ENCODE data around the gene LAS1L. TPM values are rescaled to one million over a fixed set of nuclear protein-coding genes. Genes with fewer than 3 reads are reported as not detected.
"Not testable (repeated sequence)": the region's sequence is repeated elsewhere in the genome, so short reads cannot be mapped to it uniquely, and the experiment has no call there.

The LAS1L gene
- 13.8 TPM for total RNA-seq

DNA sequence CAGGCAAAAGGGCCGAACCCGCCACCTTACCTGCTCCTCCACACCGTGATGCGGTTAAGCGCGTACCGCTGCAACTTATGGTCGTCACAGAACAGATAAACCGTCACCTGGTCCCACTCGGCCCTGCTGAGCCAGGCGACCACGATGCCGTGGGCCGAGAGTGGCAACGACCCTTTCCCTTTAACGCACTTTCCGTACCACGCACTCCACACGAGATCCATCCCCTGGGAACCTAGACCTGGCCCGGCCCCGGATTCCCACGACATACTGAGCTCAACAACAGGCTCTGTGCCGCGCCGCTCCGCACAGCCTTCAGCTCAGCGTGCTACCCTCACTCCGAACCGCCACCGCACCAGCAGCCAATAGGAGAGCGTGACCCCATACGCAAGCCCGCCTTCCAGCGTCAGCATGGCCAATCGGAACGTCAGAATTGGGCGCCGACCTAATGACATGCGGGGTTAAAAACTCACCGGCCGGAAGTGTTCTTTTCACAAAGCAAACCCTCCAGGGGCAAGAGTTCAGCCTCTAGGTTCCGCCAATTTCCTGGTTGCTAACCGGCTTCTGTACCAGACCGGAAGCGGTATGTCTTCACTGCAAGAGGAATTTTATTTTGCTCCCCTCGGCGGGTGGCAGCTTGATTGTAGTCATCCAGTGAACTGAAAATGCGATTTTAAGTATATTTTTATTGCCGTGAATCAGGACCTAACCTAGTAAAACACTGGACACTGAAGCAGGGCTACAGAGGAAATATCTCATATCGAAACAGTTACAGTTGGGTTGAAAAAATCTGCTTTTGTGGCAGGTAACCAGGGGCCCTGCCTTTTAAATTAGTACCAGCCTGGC is at the start of gene LAS1L:
Gene LAS1L (minus strand): TSS at position 338 of the 843 bp plus-strand sequence. CDS start 72 bp downstream, at position 266.
- DNase-seq (ENCODE audit: low spot score) (peak; percentile 91), ATAC-seq (peak; percentile 98)

GRCh38 chrX:65582450-65583082 is 48.0 kb upstream of the LAS1L start:
- ATAC-seq (no peak), DNase-seq (ENCODE audit: low spot score) (no peak)

DNA sequence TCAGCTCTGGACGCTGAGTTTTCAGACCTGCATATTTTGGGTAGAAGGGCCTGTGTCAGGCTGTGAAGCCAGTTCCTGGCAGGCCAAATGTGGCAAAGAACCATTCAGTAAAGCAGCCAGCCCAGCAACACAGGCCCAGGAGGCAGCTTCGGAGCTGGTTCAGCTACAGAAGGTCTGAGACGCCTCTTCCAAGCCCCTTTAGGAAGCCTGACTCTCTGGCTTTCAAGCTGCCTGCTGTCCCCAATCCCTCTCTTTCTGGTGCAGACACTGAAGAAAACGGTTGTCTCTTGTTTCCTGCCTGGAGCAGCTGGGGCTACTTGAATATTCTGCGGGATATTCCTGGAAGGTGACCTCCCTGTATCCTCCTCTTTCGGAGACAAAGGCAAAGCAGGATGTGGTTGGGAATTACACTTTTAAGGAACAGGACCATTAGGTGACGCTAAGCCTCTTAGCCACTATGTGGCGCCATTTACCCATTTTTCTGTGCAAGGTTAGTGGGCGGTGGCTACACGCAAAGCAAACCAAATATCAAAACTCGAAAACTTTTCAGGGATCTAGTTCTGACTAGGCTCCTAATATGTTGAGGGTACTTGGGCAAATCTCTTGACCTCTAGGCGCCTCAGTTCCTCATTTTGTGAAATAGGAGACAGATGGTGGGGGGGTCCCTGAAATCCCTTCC is 47.2 kb upstream of the LAS1L start:
- ATAC-seq (peak; percentile 95), DNase-seq (ENCODE audit: low spot score) (peak; percentile 48)

DNA sequence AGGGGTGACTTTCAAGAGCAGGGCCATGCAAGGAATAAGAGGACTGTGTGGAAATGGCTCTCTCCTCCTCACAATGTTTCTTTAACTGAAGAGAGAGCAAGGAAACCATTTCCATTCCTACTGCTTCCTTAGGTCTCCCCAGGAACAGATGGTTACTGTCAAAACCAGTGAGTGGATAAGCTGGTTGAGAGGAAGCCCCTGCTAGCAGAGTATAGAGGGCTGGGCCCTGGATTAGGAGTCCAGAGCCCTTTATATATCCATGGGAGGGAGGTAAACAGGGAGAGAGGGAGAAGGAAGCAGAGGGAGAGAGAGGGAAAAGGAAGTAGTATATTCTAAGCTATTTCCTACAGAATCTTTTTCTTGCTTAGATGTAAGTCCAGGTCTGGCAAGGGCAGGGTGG is 43.8 kb upstream of the LAS1L start:
- no peak for DNase-seq (ENCODE audit: low spot score)
- no peak for ATAC-seq

GRCh38 chrX:65576160-65576559 is 41.6 kb upstream of the LAS1L start:
- ATAC-seq (no peak), DNase-seq (ENCODE audit: low spot score) (no peak)

DNA sequence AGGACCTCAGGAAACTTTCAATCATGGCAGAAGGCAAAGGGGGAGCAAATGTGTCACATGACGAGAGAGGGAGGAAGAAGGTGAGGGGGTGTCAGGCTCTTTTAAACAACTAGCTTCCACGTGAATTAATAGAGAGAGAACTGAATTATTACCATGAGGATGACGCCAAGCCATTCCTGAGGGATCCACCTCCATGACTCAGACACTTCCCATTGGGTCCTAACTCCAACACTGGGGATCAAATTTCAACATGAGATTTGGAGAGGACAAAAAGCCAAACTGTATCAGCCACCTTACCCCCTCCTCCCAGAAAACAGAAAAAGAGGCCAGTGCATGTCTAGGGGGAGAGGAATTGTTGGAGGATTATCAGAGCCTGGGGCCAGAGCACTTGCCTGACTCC is 40.4 kb upstream of the LAS1L start:
- ATAC-seq (no peak), DNase-seq (ENCODE audit: low spot score) (no peak)

DNA sequence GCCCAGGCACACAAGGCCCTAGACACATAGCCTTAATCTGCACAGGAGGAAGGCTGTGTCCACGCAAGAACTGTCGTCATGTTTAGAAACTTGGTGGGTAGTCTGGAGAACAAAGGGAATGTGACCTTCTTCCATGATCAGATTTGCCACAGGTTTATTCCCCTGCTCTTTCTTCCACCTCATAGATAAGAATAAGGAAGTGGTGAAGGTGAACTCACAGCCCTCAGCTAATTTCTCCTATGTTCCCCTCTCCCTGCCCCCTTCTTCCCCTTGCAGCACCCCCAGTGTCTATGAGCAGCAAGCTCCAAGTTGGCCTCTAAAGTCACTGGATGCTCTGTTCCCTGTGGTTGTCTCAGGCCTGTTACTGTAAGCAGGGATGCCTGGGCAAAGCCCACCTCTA is 39.8 kb upstream of the LAS1L start:
- DNase-seq (ENCODE audit: low spot score) (no peak), ATAC-seq (no peak)

GRCh38 chrX:65572971-65573370 is 38.4 kb upstream of the LAS1L start:
- no peak for ATAC-seq
- no peak for DNase-seq (ENCODE audit: low spot score)

GRCh38 chrX:65562850-65563249 is 28.3 kb upstream of the LAS1L start:
- ATAC-seq; DNase-seq (ENCODE audit: low spot score): not testable (repeated sequence)

DNA sequence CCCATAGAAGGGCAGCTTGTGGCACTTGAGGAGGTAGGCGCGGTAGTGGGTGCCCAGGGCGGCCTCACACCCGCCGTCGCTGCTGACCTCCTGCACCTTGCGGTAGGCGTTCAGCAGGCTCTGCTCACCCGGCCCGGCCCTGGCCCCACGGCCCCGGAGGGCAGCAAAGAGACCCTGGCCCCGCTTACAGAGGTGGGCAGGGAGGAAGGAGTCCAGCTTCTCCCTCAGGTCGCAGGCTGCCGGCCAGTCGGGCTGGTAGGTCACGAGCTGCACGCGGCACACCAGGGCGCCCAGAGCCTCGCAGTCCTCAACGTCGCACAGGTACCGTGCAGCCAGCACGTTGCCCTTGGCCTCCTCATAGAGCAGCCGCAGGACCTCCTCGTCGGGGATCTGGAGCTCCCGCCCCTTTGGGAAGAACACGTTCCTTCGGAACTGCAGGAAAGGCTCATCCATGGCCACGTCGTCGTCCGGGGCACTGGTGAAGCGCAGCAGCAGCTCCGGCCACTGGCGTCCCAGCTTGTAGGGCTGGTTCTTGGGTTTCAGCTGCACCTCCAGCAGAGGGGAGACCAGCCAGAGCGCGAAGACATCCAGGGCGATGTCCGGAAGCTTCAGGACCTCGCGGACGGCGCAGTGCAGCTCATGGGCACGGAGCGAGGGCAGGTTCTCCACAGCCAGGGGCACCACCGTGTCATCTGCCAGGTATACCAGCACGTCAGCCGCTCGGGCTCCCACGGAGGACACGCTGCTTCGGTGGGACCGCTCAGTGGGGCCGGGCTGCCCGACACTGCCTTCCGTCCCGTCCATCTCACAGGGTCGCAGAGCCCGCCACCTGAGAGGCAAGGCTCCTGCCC is 17.1 kb upstream of the LAS1L start:
- DNase-seq (ENCODE audit: low spot score) (no peak), ATAC-seq (no peak)

DNA sequence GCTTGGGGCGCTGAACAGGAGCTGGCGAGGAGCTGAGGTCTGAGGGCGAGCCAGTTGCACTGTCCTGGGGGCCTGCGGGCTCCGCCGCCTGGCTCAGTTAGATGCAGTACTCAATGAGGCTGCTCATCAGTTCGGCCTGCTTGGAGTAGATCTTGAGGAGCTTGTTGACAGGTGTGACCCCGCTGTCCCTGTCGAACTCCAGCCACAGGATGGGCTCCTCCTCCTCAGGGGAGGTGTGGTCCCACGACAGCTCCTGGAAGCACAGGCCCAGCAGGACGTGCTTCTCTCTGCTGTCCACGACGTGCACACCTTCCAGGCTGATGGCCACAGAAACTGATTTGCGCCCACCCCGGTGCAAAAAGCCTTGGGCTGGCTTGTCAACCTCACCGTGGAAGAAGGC is 16.5 kb upstream of the LAS1L start:
- DNase-seq (ENCODE audit: low spot score): no peak
- ATAC-seq: no peak

DNA sequence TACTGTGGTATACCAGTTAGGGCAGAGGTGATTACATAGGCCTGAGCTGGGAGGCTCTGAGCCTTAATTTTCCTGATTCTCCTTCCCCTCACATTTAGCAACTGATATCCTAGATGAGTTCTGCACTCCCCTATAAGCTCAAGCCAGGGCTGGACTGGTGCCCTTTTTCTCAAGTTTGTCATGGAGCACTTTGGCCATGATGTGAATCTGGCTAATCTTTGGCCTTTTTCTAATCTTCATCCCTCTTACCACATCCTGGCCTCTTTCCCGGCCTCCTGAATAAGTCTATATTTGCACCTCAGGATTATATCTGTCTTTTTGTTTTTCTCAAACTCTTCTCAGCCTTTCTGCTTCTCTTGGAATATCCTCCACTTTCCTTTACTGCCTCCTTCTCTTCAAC is 10.9 kb upstream of the LAS1L start:
- no peak for ATAC-seq
- no peak for DNase-seq (ENCODE audit: low spot score)

DNA sequence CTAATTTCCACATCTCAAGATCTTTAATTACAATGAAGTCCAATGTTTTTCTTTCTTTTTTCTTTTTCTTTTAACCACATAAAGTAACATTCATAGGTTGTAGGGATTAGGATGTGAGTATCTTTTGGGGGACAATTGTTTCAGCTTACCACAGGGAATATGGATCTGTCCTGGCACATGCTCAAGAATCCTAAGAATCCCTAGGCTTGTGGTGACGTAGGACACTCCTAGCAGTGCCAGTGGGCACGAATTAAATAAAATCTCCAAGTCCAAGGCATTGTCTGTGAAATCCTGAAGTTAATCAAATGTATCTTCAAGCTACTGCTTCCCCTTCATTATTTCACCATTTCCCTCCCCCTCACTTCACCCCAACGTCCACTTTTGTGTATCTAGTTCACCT is 2.6 kb upstream of the LAS1L start:
- no peak for ATAC-seq

DNA sequence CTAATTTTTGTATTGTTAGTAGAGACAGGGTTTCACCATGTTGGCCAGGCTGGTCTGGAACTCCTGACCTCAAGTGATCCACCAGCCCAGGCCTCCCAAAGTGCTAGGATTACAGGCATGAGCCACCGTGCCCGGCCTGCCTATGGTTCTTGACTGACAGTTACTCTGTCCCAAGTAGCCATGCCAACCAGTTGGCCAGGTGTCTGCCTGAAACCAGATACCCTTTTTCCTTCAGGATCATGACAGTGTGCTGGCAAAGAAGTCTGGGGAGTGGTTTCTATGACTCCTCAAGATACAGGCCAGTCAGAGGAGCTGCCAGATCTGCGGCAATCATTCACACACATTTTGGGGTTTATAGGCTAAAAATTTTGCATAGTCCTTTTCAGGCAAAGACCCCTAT is 1.7 kb upstream of the LAS1L start:
- ATAC-seq: no peak
- no peak for DNase-seq (ENCODE audit: low spot score)

More for the DNA sequence above, 2.6 kb upstream of the LAS1L start:
- no peak for DNase-seq (ENCODE audit: low spot score)

- ATAC-seq (no peak), DNase-seq (ENCODE audit: low spot score) (no peak)
Observed at GRCh38 chrX:65532016-65532415, 2.6 kb downstream of the LAS1L start.

DNA sequence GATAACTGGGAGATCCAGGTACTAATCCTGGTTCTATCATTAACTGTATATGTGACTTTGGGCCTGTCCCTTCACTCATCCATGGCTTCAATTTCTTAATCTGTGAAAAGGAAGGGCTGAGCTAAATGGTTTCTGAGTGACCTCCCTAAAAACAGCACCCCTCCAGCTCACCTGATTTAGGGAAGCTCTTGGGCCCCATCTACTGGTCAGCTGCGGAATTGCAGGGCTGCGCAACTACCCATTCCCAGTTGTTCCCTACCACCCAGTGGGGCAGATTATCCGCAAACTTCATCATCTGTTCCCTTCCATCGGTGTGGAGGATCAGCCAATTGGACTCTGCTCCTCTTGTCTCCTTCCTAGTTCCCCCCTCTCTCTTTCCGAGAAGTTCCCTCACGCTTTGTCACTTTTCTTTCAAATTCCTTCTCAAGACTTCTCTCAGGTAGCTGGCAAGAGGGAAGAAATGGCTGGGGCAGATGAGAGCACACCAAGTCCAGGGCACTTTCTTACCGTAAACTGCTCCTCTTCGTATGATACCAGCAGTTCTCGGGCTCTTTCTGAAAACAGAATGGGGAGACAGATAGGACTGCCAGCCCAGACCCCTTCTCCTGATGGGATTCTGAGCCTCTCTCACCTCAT is 5.8 kb downstream of the LAS1L start:
- DNase-seq (ENCODE audit: low spot score): peak; percentile 45
- ATAC-seq: peak; percentile 89

DNA sequence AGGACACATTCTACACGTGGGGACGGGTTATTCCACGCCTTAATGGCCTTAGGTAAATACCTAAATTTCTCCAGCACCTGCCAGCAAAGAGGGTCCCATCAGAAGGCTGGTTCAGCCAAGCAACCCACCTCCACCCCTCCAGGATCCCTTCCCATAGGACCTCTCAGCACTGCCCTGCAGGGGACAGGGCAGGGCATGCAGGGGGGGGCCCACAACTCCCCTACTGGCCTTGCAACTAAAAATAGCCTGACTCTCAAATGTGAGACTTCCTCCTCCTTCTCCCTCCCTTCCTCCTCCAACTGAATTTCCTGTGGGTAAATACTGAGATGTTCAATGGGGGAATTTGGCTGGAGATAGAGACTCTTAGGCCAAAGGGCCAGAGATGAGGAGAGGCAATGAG is 6.3 kb downstream of the LAS1L start:
- ATAC-seq: no peak
- no peak for DNase-seq (ENCODE audit: low spot score)

GRCh38 chrX:65524139-65524538 is 10.4 kb downstream of the LAS1L start:
- DNase-seq (ENCODE audit: low spot score) (no peak), ATAC-seq (no peak)

DNA sequence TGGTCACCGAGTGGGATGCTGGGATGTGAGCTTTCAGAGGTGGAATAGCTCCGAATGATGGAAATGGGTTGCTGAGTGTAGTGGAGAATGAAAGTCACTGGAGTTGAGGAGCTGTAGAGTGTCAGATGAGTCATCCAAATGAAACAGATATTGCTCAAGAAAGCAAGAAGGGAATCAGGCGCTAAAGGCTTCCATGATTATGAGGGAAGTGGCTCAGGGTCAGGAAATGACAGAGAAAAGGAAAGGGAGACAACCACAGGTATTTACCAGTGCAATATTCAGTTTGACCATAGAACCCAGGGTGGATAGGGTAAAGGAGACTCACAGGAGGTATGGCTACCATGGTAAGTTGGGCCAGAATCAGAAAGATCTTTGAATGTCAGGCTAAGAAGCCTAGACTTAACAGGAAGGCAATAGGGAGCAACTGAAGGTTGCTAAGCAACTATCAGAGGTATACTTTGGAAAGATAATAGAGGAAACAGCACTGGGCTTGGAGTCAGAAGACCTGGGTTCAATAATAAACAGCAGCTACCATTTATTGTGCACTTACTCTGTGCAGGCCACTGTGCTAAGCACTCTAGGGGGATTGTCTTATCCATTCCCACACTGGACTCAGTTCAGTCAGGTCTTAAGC is 11.7 kb downstream of the LAS1L start:
- DNase-seq (ENCODE audit: low spot score) (no peak), ATAC-seq (no peak)

- not testable (repeated sequence) for DNase-seq (ENCODE audit: low spot score)
- ATAC-seq: peak; percentile 23
Observed at GRCh38 chrX:65519530-65519929, 15.1 kb downstream of the LAS1L start.
